Measurements from ENCODE around the gene MINK1. TPM values are rescaled to one million over a fixed set of nuclear protein-coding genes. Genes with fewer than 3 reads are reported as not detected.

The MINK1 gene
- total and polyA plus RNA-seq, 2 of the 8 experiments (the other 6 are each of a cell fraction or from before 2014, with no cell fraction given) = 26.9 to 77.7 TPM

- ChIA-PET CTCF (ENCODE audit: partially characterized antibody) (interaction anchor here (0.6 to 3.0 kb wide), 2 partner anchors 16 to 62 kb away, joined by 3 to 14 read pairs; no protein-coding TSS in a partner anchor), POLR2A (ENCODE audit: partially characterized antibody) (interaction anchor here (2.1 to 6.4 kb wide), 2 partner anchors 40 to 108 kb away, joined by 5 to 49 read pairs; partner anchors contain the start of genes RNF167 and SLC25A11)
- Histone ChIP-seq H4K5ac (ENCODE audit: insufficient read length, low read depth, low read length) (no peak overlapping the region), H3K79me2 (ENCODE audit: control insufficient read depth in 1 of 2, insufficient read depth in 2 of 2, low read length in 2 of 2) (no peaks in the 10 kb centered on the region), H2BK15ac (ENCODE audit: low read length) (no peak overlapping the region), H3K36me3 (ENCODE audit: control insufficient read depth in 2 of 4, insufficient read depth in 4 of 4, low read length in 3 of 4) (peaks cover 4 to 19% (median 16%) of the 10 kb centered on the region in 4 experiments; a peak in 7 of 8 replicates), H3K9ac (replicated peaks in 1 of 4; ENCODE audit: extremely low read depth in 1 of 4, low read depth in 3 of 4, low read length in 3 of 4) (no peak overlapping the region; a peak in 1 of 7 replicates), H3K14ac (ENCODE audit: insufficient read length) (no peak overlapping the region), H4K20me1 (replicated peaks in 1 of 2; ENCODE audit: control insufficient read depth in 1 of 2, insufficient read depth in 2 of 2, low read length in 2 of 2) (peaks cover 0 to 10% of the 10 kb centered on the region in 2 experiments), H3K9me3 (ENCODE audit: insufficient read depth in 2 of 2, low read depth in 1 of 2, low read length in 1 of 2) (no peaks in the 10 kb centered on the region), H2BK5ac (ENCODE audit: low read depth, low read length) (no peak overlapping the region; the same call in 1 of the 2 replicates), H2AK5ac (ENCODE audit: low read depth, low read length) (no peak overlapping the region), H3K27ac (ENCODE audit: low read depth, low read length) (no peak overlapping the region), H3K4me1 (replicated peaks in 1 of 4; ENCODE audit: control insufficient read depth in 3 of 4, insufficient read depth in 4 of 4, low read length in 3 of 4) (peaks cover 0 to 9% (median 3%) of the 10 kb centered on the region in 4 experiments; a peak in 5 of 7 replicates), H3K4me2 (ENCODE audit: insufficient read depth in 1 of 2, low read depth in 2 of 2, low read length in 2 of 2) (no peak overlapping the region), H4K8ac (ENCODE audit: extremely low read depth, insufficient read depth, low read length) (no peak overlapping the region), H3K56ac (replicated peaks; ENCODE audit: insufficient read length, low read depth, low read length) (no peak overlapping the region), H3K23me2 (ENCODE audit: low read depth, low read length) (peaks cover 3% of the 10 kb centered on the region; the same call in 1 of the 2 replicates), H2BK12ac (ENCODE audit: low read depth, low read length) (no peak overlapping the region), H4K91ac (replicated peaks; ENCODE audit: insufficient read length, low read length) (no peak overlapping the region), H2BK20ac (ENCODE audit: low read length) (no peak overlapping the region), H3K23ac (ENCODE audit: insufficient read length) (no peak overlapping the region), H3K27me3 (replicated peaks in 1 of 4; ENCODE audit: control insufficient read depth in 3 of 4, extremely low read depth in 1 of 4, insufficient read depth in 3 of 4, low read length in 3 of 4) (0 out of 7 replicates have a peak, but pooled peaks cover 0 to 2% (median 0%) of the 10 kb centered on the region in 4 experiments), H2AFZ (ENCODE audit: low read length) (no peak overlapping the region), H3K79me1 (ENCODE audit: low read depth, low read length) (no peaks in the 10 kb centered on the region; the same call in 1 of the 2 replicates), H2BK120ac (replicated peaks; ENCODE audit: low read depth, low read length) (no peak overlapping the region), H3K4me3 (ENCODE audit: extremely low read depth in 1 of 4, insufficient read depth in 2 of 4, low read depth in 3 of 4, low read length in 4 of 4) (no peak overlapping the region), H3K4ac (replicated peaks; ENCODE audit: insufficient read length, low read depth, low read length) (no peak overlapping the region), H3K18ac (ENCODE audit: extremely low read depth, low read length) (no peak overlapping the region)
- WGBS, 2 experiments (ENCODE audit: extremely low coverage in 1 of 2, insufficient coverage in 1 of 2, insufficient read length in 1 of 2, insufficient replicate concordance in 2 of 2, low coverage in 1 of 2, low lambda C conversion rate in 2 of 2, missing lambda C conversion rate in 1 of 2) = 70% methylated on average over 3 of the region's 5 CpGs; no CpG with 5 or more reads in 1 of the 2 experiments
- TF ChIP-seq HDAC2 (IDR thresholded peaks at IDR 0.05; ENCODE audit: borderline replicate concordance in 1 of 2, low read depth in 2 of 2, low read length in 2 of 2) (no peak), EP300 (IDR thresholded peaks at IDR 0.05; ENCODE audit: borderline replicate concordance in 1 of 2, low read depth in 2 of 2, low read length in 2 of 2) (no peak), TAF7 (optimal IDR thresholded peaks at IDR 0.05; ENCODE audit: borderline replicate concordance, low read depth, low read length) (no peak), CHD2 (IDR thresholded peaks at IDR 0.05; ENCODE audit: low read length) (no peak), CBX8 (IDR thresholded peaks at IDR 0.05; ENCODE audit: borderline replicate concordance, low read depth, low read length) (no peak)
- FAIRE-seq = no peak
- no peak for DNase-seq (ENCODE audit: low read depth in 1 of 2, low spot score in 2 of 2)
Measured at GRCh38 chr17:4897785-4898184, 64.6 kb downstream of the MINK1 start.
